Panc1 (cell line): Measurements from ENCODE around the gene ACBD3. TPM values are rescaled to one million over a fixed set of nuclear protein-coding genes. Genes with fewer than 3 reads are reported as not detected.

Experiments
- ATAC-seq: fragments of 200-7000 bp; cut with Tn5 transposase; 2 replicates; pipeline ENCODE4 v1.9.1; 2020; ENCODE audit warnings: mild to moderate bottlenecking, moderate library complexity
- BruUV-seq: library from RNA; stranded (reverse); fragments of 400-500 nt; replicated peaks from 2 replicates; lab custom pipeline; 2021; lab: Mats Ljungman, UMichigan
- CTCF ChIA-PET: fragments of 300-600 bp; sonication (Branson Sonifier 250); formaldehyde crosslinking; loops from one replicate; lab custom pipeline; 2022; ENCODE audit warnings: antibody characterized with exemption; lab: Charles Lee
- POLR2A ChIA-PET: fragments of 300-600 bp; sonication (Branson Sonifier 250); formaldehyde crosslinking; loops from one replicate; lab custom pipeline; 2022; ENCODE audit warnings: antibody characterized with exemption; lab: Charles Lee
- DNase-seq: peaks from one replicate; pipeline ENCODE4 v3.0.0-alpha.2; 2010; ENCODE audit warnings: low read depth, low spot score
- H3K27ac ChIP-seq: 2 replicates; pipeline ENCODE4 v1.5.1; 2011; ENCODE audit warnings: mild to moderate bottlenecking, low read length, inconsistent platforms
- H3K27me3 ChIP-seq: fragments of 200-500 bp; sonication (Bioruptor generic); 2 replicates; pipeline ENCODE4 v1.6.0; 2014; ENCODE audit warnings: low read length, inconsistent platforms; ENCODE audit not compliant: control insufficient read depth, insufficient read depth
- H3K36me3 ChIP-seq: fragments of 200-500 bp; sonication (Bioruptor generic); 2 replicates; pipeline ENCODE4 v1.5.1; 2014; ENCODE audit warnings: inconsistent platforms, mild to moderate bottlenecking, low read length, moderate library complexity; ENCODE audit not compliant: control insufficient read depth, insufficient read depth
- H3K4me1 ChIP-seq: 2 replicates; pipeline ENCODE4 v1.5.1; 2011; ENCODE audit warnings: inconsistent platforms, mild to moderate bottlenecking, low read length, moderate library complexity; ENCODE audit not compliant: control insufficient read depth, insufficient read depth
- H3K4me3 ChIP-seq, 2 experiments: 2 replicates each; pipeline ENCODE4 v1.5.1; 2011 to 2012; ENCODE audit warnings: low read depth in 2 of 2, low read length in 2 of 2, mild to moderate bottlenecking in 2 of 2, inconsistent platforms in 1 of 2, moderate library complexity in 1 of 2
- H3K9me3 ChIP-seq: fragments of 200-500 bp; sonication (Bioruptor generic); 2 replicates; pipeline ENCODE4 v1.5.1; 2014; ENCODE audit warnings: low read depth, mild to moderate bottlenecking, inconsistent platforms, low read length, moderate library complexity; ENCODE audit not compliant: control insufficient read depth, insufficient read depth
- CTCF ChIP-seq: fragments of 450-650 bp; IDR thresholded peaks from 2 replicates; pipeline ENCODE4 v1.5.1; 2017; ENCODE audit warnings: mild to moderate bottlenecking
- POLR2AphosphoS5 ChIP-seq: IDR thresholded peaks from 2 replicates; pipeline ENCODE4 v1.6.1; 2012; ENCODE audit warnings: mild to moderate bottlenecking, low read depth, low read length, moderate library complexity
- REST ChIP-seq, 2 experiments: IDR thresholded peaks; 2 replicates each; pipeline ENCODE4 v1.6.1; 2011 to 2012; ENCODE audit warnings: low read depth in 2 of 2, control low read depth in 1 of 2, low read length in 1 of 2, mild to moderate bottlenecking in 1 of 2, moderate library complexity in 1 of 2; ENCODE audit not compliant: insufficient read depth in 1 of 2
- SIN3A ChIP-seq: IDR thresholded peaks from 2 replicates; pipeline ENCODE4 v1.6.1; 2012; ENCODE audit warnings: low read depth, mild to moderate bottlenecking, low read length, moderate library complexity, borderline replicate concordance; ENCODE audit not compliant: insufficient read depth
- TCF7L2 ChIP-seq: IDR thresholded peaks from 2 replicates; pipeline ENCODE4 v1.6.1; 2011; ENCODE audit warnings: mild to moderate bottlenecking, low read depth, low read length, inconsistent platforms
- in situ Hi-C: cut with HindIII; loops from 2 replicates; pipeline ENCODE4 v1.10.0; 2016; ENCODE audit warnings: low sequenced_read_pairs, low pct_unique_long_range_greater_than_20kb
- intact Hi-C: fragments of 100-400 bp; cut with micrococcal nuclease; formaldehyde crosslinking; loops from one replicate; pipeline ENCODE4 v1.10.0; 2022; ENCODE audit not compliant: unreplicated experiment
- total RNA-seq: library from RNA; stranded (reverse); gene quantifications from one replicate; pipeline ENCODE4 v1.2.1, GENCODE V29; 2021; ENCODE audit not compliant: unreplicated experiment

The ACBD3 gene
- total RNA-seq, 1 experiment from 2014 or later = 31.2 TPM

GRCh38 chr1:226144045-226144444, 42.5 kb downstream of the ACBD3 start:
- BruUV-seq = no TSS peak

DNA sequence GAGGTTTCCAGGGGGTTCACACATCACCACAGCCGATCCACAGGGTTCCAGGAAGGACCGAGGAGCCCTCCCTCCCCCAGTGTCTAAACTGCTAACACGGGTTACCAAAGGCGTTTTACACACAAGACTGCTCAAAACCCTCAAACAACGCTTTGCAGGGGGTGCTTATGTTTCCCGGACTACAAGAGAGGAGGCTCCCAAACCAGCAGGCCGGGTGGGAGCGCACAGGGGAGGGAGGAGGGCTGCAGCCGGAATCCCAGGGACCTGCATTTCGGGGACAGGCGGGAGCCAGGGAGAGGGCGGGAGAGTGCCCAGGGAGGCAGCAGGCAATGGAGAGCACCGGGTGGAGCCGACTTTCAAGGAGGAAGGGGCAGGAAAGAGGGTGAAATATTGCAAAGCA, 50.8 kb downstream of the ACBD3 start:
- POLR2A ChIA-PET = no interaction called here
- intact Hi-C loops = no loop called here
- H3K4me3 ChIP-seq = no peak overlapping the region
- TF ChIP-seq SIN3A = no peak
- TF ChIP-seq CTCF = no peak
- no peaks in the 10 kb centered on the region for H3K9me3 ChIP-seq
- H3K27me3 ChIP-seq = no peaks in the 10 kb centered on the region
- DNase-seq = no peak
- H3K27ac ChIP-seq = no peak overlapping the region
- no peaks in the 10 kb centered on the region for H3K4me1 ChIP-seq
- no peaks in the 10 kb centered on the region for H3K36me3 ChIP-seq
- peak; percentile 17; the same call in 1 of the 2 replicates for ATAC-seq
- in situ Hi-C loops = no loop called here
- CTCF ChIA-PET = no interaction called here
- no TSS peak for BruUV-seq

More at GRCh38 chr1:226144045-226144444, 42.5 kb downstream of the ACBD3 start:
- in situ Hi-C loops = no loop called here
- Histone ChIP-seq H3K27me3 (no peaks in the 10 kb centered on the region), H3K4me3 (no peak overlapping the region), H3K27ac (no peak overlapping the region), H3K36me3 (peaks cover 16% of the 10 kb centered on the region), H3K9me3 (no peaks in the 10 kb centered on the region), H3K4me1 (no peaks in the 10 kb centered on the region)
- intact Hi-C loops = no loop called here
- TF ChIP-seq POLR2AphosphoS5 (no peak), SIN3A (no peak), TCF7L2 (no peak), REST (IDR thresholded peaks at IDR 0.05; ENCODE audit: insufficient read depth in 1 of 2, low read depth in 2 of 2, low read length in 1 of 2) (no peak), CTCF (no peak)
- POLR2A ChIA-PET = interaction anchor here (0.6 kb wide), 1 partner anchor 11 kb away, joined by 4 read pairs; no protein-coding TSS in a partner anchor
- DNase-seq (no peak), ATAC-seq (no peak)
- CTCF ChIA-PET = no interaction called here
